Tibial artery (tissue), 4 donors: ENCODE data around the gene ZC3H13.

Experiments
- DNase-seq, 2 donors: peaks; one replicate each; pipeline ENCODE4 v3.0.0-alpha.2; 2019
- H3K27ac ChIP-seq, 2 donors: fragments of 200-600 bp; sonication (generic) in 1 of 2; 1 replicate in 1 of 2; 2 replicates in 1 of 2; pipeline ENCODE4 v1.5.1; 2018 to 2019; ENCODE audit warnings: mild to moderate bottlenecking in 1 of 2
- H3K27me3 ChIP-seq, 2 donors: fragments of 200-600 bp; sonication (generic) in 1 of 2; one replicate each; pipeline versions ENCODE4 v1.5.1 to v1.6.0; 2016 to 2019
- H3K36me3 ChIP-seq, 3 donors: fragments of 200-600 bp; sonication (generic) in 2 of 3; one replicate each; pipeline ENCODE4 v1.5.1; 2016 to 2019; ENCODE audit warnings: mild to moderate bottlenecking in 2 of 3
- H3K4me1 ChIP-seq, 4 donors: fragments of 200-600 bp; sonication (generic) in 2 of 4; 1 replicate in 3 of 4; 2 replicates in 1 of 4; pipeline ENCODE4 v1.5.1; 2016 to 2019
- H3K4me3 ChIP-seq, 2 donors: fragments of 200-600 bp; sonication (generic) in 1 of 2; 1 replicate in 1 of 2; 2 replicates in 1 of 2; pipeline ENCODE4 v1.5.1; 2018 to 2019; ENCODE audit warnings: mild to moderate bottlenecking in 2 of 2
- H3K9me3 ChIP-seq, 3 donors: fragments of 200-600 bp; sonication (generic) in 1 of 3; one replicate each; pipeline ENCODE4 v1.5.1; 2016 to 2019
- intact Hi-C: fragments of 100-400 bp; cut with DNase I; formaldehyde crosslinking; loops from one replicate; pipeline ENCODE4 v1.15.0; 2023; ENCODE audit warnings: low total_unique reads
- TF ChIP-seq, protein P1 (sequence below), 2 experiments: fragments of 200-600 bp in 1 of 2; fragments of 450-650 bp in 1 of 2; IDR thresholded peaks; one replicate each; pipeline ENCODE4 v1.5.1; 2017 to 2019; ENCODE audit warnings: antibody characterized with exemption in 2 of 2, mild to moderate bottlenecking in 1 of 2, moderate library complexity in 1 of 2

ZC3H13 gene

DNA sequence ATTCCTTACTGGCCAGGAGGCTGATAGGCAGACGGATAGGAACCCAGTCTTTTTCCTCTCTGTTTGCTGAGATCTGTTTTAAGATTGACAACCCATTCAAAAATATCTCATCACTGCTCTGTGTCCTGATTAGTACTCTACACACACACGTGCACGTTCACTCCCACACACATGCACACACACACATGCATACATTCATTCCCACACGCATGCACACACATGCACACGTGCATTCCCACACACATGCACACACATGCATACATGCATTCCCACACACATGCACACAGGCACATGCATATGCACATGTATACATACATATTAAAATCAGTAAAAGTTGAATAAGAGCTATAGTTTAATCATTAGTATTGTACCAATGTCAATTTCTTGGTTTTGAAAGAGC is 120.4 kb downstream of the ZC3H13 start:
- H3K27ac ChIP-seq: no peak overlapping the region
- intact Hi-C loops: no loop called here
- no peaks in the 10 kb centered on the region for H3K9me3 ChIP-seq
- no peak overlapping the region for H3K4me3 ChIP-seq
- H3K27me3 ChIP-seq: peaks cover 0 to 18% of the 10 kb centered on the region in 2 donors
- no peaks in the 10 kb centered on the region for H3K36me3 ChIP-seq
- TF ChIP-seq, protein P1, sequence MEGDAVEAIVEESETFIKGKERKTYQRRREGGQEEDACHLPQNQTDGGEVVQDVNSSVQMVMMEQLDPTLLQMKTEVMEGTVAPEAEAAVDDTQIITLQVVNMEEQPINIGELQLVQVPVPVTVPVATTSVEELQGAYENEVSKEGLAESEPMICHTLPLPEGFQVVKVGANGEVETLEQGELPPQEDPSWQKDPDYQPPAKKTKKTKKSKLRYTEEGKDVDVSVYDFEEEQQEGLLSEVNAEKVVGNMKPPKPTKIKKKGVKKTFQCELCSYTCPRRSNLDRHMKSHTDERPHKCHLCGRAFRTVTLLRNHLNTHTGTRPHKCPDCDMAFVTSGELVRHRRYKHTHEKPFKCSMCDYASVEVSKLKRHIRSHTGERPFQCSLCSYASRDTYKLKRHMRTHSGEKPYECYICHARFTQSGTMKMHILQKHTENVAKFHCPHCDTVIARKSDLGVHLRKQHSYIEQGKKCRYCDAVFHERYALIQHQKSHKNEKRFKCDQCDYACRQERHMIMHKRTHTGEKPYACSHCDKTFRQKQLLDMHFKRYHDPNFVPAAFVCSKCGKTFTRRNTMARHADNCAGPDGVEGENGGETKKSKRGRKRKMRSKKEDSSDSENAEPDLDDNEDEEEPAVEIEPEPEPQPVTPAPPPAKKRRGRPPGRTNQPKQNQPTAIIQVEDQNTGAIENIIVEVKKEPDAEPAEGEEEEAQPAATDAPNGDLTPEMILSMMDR (IDR thresholded peaks at IDR 0.05): no peak
- no peak for DNase-seq
- no peaks in the 10 kb centered on the region for H3K4me1 ChIP-seq

DNA sequence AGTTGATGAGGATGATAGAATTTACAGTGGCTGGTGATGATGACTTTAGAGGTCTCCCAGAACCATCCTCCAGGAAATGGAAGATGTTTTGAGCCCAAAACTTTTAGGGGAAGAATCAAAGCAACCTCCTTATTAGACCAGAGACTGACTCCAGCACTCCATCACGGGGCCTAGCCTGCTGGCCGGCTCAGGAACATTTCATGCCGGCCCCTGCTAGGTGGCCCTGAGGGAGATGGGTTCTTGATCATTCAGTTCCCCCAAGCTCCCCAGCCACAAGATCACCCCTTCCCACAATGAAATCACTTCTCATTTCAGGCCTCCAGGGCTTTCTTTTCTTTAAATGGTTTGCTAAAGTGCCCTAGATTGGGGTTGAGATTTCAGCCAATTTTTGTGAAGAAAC is 121.3 kb downstream of the ZC3H13 start:
- intact Hi-C loops: no loop called here
- no peak for DNase-seq
- TF ChIP-seq, protein P1 (IDR thresholded peaks at IDR 0.05): no peak
- H3K27me3 ChIP-seq: peaks cover 0 to 21% of the 10 kb centered on the region in 2 donors
- no peaks in the 10 kb centered on the region for H3K4me1 ChIP-seq
- no peak overlapping the region for H3K4me3 ChIP-seq
- H3K36me3 ChIP-seq: no peaks in the 10 kb centered on the region
- H3K27ac ChIP-seq: no peak overlapping the region
- no peaks in the 10 kb centered on the region for H3K9me3 ChIP-seq

DNA sequence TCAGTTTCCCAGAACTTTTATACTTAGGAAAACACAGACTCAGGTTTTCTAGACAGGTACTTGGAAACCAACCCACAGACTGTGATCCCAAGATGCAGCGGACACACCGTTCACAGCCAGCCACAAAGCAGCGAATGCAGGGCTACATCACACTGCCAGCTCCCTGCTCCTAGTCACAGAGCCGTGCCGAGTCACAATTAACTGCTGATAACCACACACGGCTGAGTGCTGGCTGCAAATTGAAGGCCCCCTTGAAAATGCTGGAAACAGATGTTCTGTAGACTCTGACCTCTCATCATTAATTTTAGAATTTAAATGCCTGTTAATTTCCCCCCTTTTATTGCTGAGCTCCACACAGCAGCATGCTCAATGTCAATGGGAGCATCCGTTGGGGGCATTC is 122.4 kb downstream of the ZC3H13 start:
- no peak for DNase-seq
- Histone ChIP-seq H3K36me3 (no peaks in the 10 kb centered on the region), H3K4me1 (no peaks in the 10 kb centered on the region), H3K27ac (no peak overlapping the region), H3K27me3 (peaks cover 0 to 21% of the 10 kb centered on the region in 2 donors), H3K9me3 (no peaks in the 10 kb centered on the region), H3K4me3 (no peak overlapping the region)
- TF ChIP-seq, protein P1 (IDR thresholded peaks at IDR 0.05): no peak
- intact Hi-C loops: no loop called here

DNA sequence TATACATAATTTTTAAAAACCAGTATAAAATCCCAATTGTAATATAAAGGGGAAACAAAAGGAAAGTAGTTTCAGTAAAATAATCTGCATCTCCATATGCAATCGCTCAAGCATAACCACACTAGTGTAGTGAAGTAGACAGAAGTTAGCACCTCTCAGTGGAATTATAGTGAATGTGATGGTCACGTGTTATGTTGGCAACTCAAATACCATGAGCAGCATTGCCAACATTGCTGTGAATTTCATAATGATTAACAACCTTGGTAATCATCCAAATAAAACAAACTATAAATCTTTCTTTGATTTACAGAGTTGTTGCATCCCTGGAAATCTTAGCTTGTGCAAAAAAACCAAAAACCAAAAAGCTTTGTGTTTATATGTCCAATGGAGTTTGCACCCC is 123.7 kb downstream of the ZC3H13 start:
- H3K9me3 ChIP-seq: no peaks in the 10 kb centered on the region
- TF ChIP-seq, protein P1 (IDR thresholded peaks at IDR 0.05): no peak
- H3K27ac ChIP-seq: no peak overlapping the region
- H3K36me3 ChIP-seq: no peaks in the 10 kb centered on the region
- intact Hi-C loops: no loop called here
- H3K4me3 ChIP-seq: no peak overlapping the region
- peaks cover 0 to 17% of the 10 kb centered on the region in 2 donors for H3K27me3 ChIP-seq
- no peak for DNase-seq
- no peaks in the 10 kb centered on the region for H3K4me1 ChIP-seq

DNA sequence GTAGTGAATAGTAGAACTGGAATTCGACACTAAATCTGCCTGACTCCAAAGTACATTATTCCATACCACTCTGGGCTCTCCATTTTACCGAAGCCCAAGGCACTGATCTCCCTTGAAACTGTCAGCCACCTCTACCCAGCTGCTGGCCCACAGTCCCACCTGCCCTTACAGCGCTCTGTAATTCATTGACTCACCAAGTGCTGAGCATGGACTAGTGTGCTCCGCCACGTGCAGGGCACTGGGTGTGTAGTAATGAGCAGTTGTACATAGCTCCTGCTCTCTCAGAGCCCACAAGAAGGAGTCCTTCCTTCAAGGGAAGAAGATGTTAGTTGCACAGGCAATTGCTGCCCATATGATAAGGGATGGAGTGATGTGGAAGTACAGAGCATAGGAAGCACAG is 124.4 kb downstream of the ZC3H13 start:
- Histone ChIP-seq H3K4me1 (no peaks in the 10 kb centered on the region), H3K4me3 (no peak overlapping the region), H3K9me3 (no peaks in the 10 kb centered on the region), H3K27ac (no peak overlapping the region), H3K36me3 (no peaks in the 10 kb centered on the region), H3K27me3 (peaks cover 0 to 17% of the 10 kb centered on the region in 2 donors)
- intact Hi-C loops: no loop called here
- TF ChIP-seq, protein P1 (IDR thresholded peaks at IDR 0.05): no peak
- DNase-seq: no peak

DNA sequence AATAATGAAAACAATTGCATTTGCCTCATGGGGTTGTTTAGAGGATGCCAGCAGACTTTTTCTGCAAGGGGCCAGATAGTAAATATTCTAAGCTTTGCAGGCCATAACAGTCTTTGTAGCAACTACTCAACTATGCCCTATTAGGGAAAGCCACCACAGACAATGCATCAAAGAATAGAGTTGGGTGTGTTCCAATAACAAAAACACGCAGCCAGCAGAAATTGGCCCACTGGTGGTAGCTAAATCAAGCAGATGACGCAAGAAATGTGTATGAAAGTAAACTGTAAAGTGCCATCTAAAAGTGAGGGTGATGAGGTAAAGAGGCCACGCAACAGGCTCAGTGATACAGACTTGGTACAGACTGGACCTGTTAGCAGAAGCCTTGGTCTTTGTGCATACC is 125.8 kb downstream of the ZC3H13 start:
- intact Hi-C loops: no loop called here
- no peak for DNase-seq

More for the DNA sequence above, 125.8 kb downstream of the ZC3H13 start:
- TF ChIP-seq, protein P1 (IDR thresholded peaks at IDR 0.05): no peak
- no peaks in the 10 kb centered on the region for H3K36me3 ChIP-seq
- H3K27me3 ChIP-seq: peaks cover 0 to 5% of the 10 kb centered on the region in 2 donors
- no peaks in the 10 kb centered on the region for H3K4me1 ChIP-seq
- H3K9me3 ChIP-seq: no peaks in the 10 kb centered on the region
- H3K27ac ChIP-seq: no peak overlapping the region
- no peak overlapping the region for H3K4me3 ChIP-seq
